Measurements from ENCODE around the gene EEF1A1.
"Not testable (repeated sequence)": the region's sequence is repeated elsewhere in the genome, so short reads cannot be mapped to it uniquely, and the experiment has no call there.

Gene EEF1A1

GRCh38 chr6:73528897-73529296, 8.1 kb upstream of the EEF1A1 start:
- H3K4me1 ChIP-seq (ENCODE audit: control insufficient read depth in 1 of 2, insufficient read depth in 1 of 2, low read depth in 1 of 2, low read length in 1 of 2): peaks cover 5% of the 10 kb centered on the region in 2 experiments
- no peak overlapping the region for H3K4me3 ChIP-seq (ENCODE audit: low read depth in 1 of 2, low read length in 1 of 2)
- H3K9me3 ChIP-seq: no peaks in the 10 kb centered on the region
- no peaks in the 10 kb centered on the region for H3K36me3 ChIP-seq
- TF ChIP-seq CTCF (IDR thresholded peaks at IDR 0.05): no peak
- H3K27ac ChIP-seq: no peak overlapping the region
- no peaks in the 10 kb centered on the region for H3K27me3 ChIP-seq

GRCh38 chr6:73525546-73526330, 4.9 kb upstream of the EEF1A1 start:
- Histone ChIP-seq H3K27ac (no peak overlapping the region), H3K4me3 (ENCODE audit: low read depth in 1 of 2, low read length in 1 of 2) (no peak overlapping the region), H3K9me3 (no peaks in the 10 kb centered on the region), H3K4me1 (ENCODE audit: control insufficient read depth in 1 of 2, insufficient read depth in 1 of 2, low read depth in 1 of 2, low read length in 1 of 2) (peaks cover 28 to 31% of the 10 kb centered on the region in 2 experiments), H3K27me3 (no peaks in the 10 kb centered on the region), H3K36me3 (no peaks in the 10 kb centered on the region)
- TF ChIP-seq CTCF (IDR thresholded peaks at IDR 0.05): no peak

GRCh38 chr6:73523434-73524123, 2.7 kb upstream of the EEF1A1 start:
- no peaks in the 10 kb centered on the region for H3K9me3 ChIP-seq
- peaks cover 44 to 45% of the 10 kb centered on the region in 2 experiments for H3K4me1 ChIP-seq (ENCODE audit: control insufficient read depth in 1 of 2, insufficient read depth in 1 of 2, low read depth in 1 of 2, low read length in 1 of 2)
- H3K36me3 ChIP-seq: peaks cover 11% of the 10 kb centered on the region
- no peak for TF ChIP-seq CTCF (IDR thresholded peaks at IDR 0.05)
- peak overlapping the region; percentile 95 for H3K27ac ChIP-seq
- H3K4me3 ChIP-seq (ENCODE audit: low read depth in 1 of 2, low read length in 1 of 2): peak overlapping the region; percentile 89 to 97
- H3K27me3 ChIP-seq: no peaks in the 10 kb centered on the region

- H3K36me3 ChIP-seq: peaks cover 30% of the 10 kb centered on the region
- H3K4me1 ChIP-seq (ENCODE audit: control insufficient read depth in 1 of 2, insufficient read depth in 1 of 2, low read depth in 1 of 2, low read length in 1 of 2): peaks cover 48 to 55% of the 10 kb centered on the region in 2 experiments
- no peaks in the 10 kb centered on the region for H3K27me3 ChIP-seq
- no peaks in the 10 kb centered on the region for H3K9me3 ChIP-seq
- TF ChIP-seq CTCF (IDR thresholded peaks at IDR 0.05): no peak
- peak overlapping the region; percentile 95 for H3K27ac ChIP-seq
- peak overlapping the region; percentile 88 to 98 for H3K4me3 ChIP-seq (ENCODE audit: low read depth in 1 of 2, low read length in 1 of 2)
Measured at GRCh38 chr6:73521351-73521985, 636 bp upstream of the EEF1A1 start.

GRCh38 chr6:73519926-73520687, 725 bp downstream of the EEF1A1 start:
- Histone ChIP-seq H3K4me3 (ENCODE audit: low read depth in 1 of 2, low read length in 1 of 2) (peak overlapping the region; percentile 88 to 98), H3K4me1 (ENCODE audit: control insufficient read depth in 1 of 2, insufficient read depth in 1 of 2, low read depth in 1 of 2, low read length in 1 of 2) (peaks cover 59 to 63% of the 10 kb centered on the region in 2 experiments), H3K27ac (peak overlapping the region; percentile 95), H3K36me3 (peaks cover 37% of the 10 kb centered on the region), H3K27me3 (no peaks in the 10 kb centered on the region), H3K9me3 (no peaks in the 10 kb centered on the region)
- TF ChIP-seq CTCF (IDR thresholded peaks at IDR 0.05): no peak

GRCh38 chr6:73518982-73519881, 1.6 kb downstream of the EEF1A1 start:
- Histone ChIP-seq H3K4me3 (ENCODE audit: low read depth in 1 of 2, low read length in 1 of 2) (peak overlapping the region; percentile 88 to 98), H3K4me1 (ENCODE audit: control insufficient read depth in 1 of 2, insufficient read depth in 1 of 2, low read depth in 1 of 2, low read length in 1 of 2) (peaks cover 58 to 61% of the 10 kb centered on the region in 2 experiments), H3K36me3 (peaks cover 37% of the 10 kb centered on the region), H3K27ac (peak overlapping the region; percentile 95)
- not testable (repeated sequence) for H3K27me3 ChIP-seq, H3K9me3 ChIP-seq
